ENCODE measurements around the gene ODR4.
"Not testable (repeated sequence)": the region's sequence is repeated elsewhere in the genome, so short reads cannot be mapped to it uniquely, and the experiment has no call there.

The ODR4 gene

GRCh38 chr1:186340772-186341171 is 34.9 kb upstream of the ODR4 start:
- no peak for TF ChIP-seq CTCF (IDR thresholded peaks at IDR 0.05)
- intact Hi-C loops (cut with DNase I; ENCODE audit: low total_unique reads) = no loop called here
- Histone ChIP-seq H3K4me1 (no peaks in the 10 kb centered on the region), H3K27ac (no peak overlapping the region), H3K9me3 (no peaks in the 10 kb centered on the region), H3K4me3 (no peak overlapping the region), H3K27me3 (no peaks in the 10 kb centered on the region), H3K36me3 (peaks cover 93 to 99% (median 96%) of the 10 kb centered on the region in 3 donors)
- no peak for DNase-seq

DNA sequence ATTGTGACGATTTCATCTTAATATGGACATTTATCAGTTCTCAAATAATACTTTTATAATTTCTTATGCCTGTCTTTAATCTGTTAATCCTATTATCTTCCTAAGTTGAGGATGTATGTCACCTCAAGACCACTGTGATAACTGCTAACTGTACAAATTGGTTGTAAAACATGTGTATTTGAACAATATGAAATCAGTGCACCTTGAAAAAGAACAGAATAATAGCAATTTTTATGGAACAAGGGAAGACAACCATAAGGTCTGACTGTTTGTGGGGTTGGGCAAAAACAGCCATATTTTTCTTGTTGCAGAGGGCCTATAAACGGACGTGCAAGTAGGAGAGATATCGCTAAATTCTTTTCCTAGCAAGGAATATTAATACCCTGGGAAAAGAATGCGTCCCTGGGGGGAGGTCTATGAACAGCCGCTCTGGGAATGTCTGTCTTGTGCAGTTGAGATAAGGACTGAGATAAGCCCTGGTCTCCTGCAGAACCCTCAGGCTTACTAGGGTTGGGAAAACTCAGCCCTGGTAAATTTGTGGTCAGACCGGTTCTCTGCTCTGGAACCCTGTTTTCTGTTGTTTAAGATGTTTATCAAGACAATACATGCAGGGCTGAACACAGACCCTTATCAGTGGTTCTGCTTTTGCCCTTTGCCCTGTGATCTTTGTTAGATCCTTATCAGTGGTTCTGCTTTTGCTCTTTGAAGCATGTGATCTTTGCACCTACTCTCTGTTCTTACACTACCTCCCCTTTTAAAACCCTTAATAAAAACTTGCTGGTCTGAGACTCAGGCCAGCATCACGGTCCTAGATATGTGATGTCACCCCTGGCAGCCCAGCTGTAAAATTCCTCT is 27.6 kb upstream of the ODR4 start:
- H3K27me3 ChIP-seq; H3K4me1 ChIP-seq; H3K9me3 ChIP-seq; H3K27ac ChIP-seq; DNase-seq; intact Hi-C loops (cut with DNase I; ENCODE audit: low total_unique reads); H3K4me3 ChIP-seq: not testable (repeated sequence)
- H3K36me3 ChIP-seq = peaks cover 91 to 100% (median 91%) of the 10 kb centered on the region in 3 donors

DNA sequence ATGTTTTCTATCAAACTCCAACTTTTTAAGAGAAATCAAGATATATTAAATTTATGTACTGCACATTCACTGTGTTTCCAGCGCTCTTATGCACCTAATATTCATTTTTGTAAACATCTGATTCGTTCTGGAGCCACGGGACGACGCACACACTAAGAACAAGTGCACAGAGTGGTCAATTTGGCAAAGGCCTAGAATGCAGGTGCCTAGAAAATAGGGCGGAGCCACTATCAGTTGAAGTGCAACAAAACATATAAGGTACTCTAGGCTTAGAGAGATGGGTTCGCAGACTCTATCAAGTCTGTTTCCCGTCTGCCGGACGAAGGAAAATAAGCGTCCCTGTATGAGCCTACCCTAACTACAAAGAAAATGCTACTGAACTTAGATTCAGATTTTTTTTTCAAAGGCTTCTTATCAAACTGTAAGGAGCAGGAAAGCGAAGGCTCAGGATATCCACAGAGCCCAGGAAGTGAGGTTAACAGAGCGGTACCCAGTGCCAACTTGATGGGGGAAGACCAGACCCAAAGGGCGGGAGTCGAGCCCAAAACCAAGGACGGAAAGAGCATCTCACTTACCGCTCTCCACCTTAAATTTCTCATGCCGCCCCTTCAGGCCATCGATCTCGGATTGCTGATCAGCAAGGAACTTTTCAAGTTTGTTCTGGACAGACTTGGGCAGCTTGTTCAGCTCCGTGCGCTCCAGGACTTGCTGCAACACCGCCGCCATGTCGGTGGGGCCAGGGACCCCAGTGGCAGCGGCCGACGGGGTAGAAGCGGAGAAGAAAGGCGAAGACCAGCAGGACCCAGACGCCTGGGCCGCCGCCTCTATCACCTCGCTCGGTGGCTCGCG is 1.1 kb upstream of the ODR4 start:
- Histone ChIP-seq H3K9me3 (no peaks in the 10 kb centered on the region), H3K27ac (peak overlapping the region; percentile 93 to 95), H3K4me1 (peaks cover 0 to 52% (median 14%) of the 10 kb centered on the region in 4 donors), H3K36me3 (peaks cover 24 to 25% (median 25%) of the 10 kb centered on the region in 3 donors), H3K27me3 (no peaks in the 10 kb centered on the region), H3K4me3 (peak overlapping the region; percentile 82 to 86)
- no peak for TF ChIP-seq CTCF (IDR thresholded peaks at IDR 0.05)
- intact Hi-C loops (cut with DNase I; ENCODE audit: low total_unique reads) = no loop called here
- DNase-seq = no peak

DNA sequence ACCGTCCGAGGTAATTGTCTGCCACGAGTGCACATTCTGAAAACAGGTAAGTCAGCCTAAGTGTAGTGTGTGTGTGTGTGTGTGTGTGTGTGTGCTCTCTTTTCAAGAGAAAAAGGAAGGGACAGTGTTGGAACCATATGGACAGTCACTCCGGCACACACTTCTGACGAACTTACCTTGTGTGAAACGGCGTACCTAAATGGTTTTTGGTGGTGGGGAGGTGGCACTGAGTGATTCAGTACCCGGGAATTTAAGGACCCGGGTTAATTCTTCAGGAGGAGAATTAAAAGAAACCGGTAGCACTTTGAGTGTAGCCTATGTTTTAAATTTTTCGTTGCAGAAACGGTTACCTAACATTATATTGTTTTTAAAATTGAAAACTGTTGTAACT is 286 bp downstream of the ODR4 start:
- no peak for TF ChIP-seq CTCF (IDR thresholded peaks at IDR 0.05)
- no peak for DNase-seq
- H3K4me1 ChIP-seq = peaks cover 0 to 49% (median 14%) of the 10 kb centered on the region in 4 donors
- no peaks in the 10 kb centered on the region for H3K9me3 ChIP-seq
- peak overlapping the region; percentile 93 to 95 for H3K27ac ChIP-seq
- H3K27me3 ChIP-seq = no peaks in the 10 kb centered on the region
- peaks cover 12 to 17% (median 16%) of the 10 kb centered on the region in 3 donors for H3K36me3 ChIP-seq
- H3K4me3 ChIP-seq = peak overlapping the region; percentile 82 to 86
- intact Hi-C loops (cut with DNase I; ENCODE audit: low total_unique reads) = no loop called here

DNA sequence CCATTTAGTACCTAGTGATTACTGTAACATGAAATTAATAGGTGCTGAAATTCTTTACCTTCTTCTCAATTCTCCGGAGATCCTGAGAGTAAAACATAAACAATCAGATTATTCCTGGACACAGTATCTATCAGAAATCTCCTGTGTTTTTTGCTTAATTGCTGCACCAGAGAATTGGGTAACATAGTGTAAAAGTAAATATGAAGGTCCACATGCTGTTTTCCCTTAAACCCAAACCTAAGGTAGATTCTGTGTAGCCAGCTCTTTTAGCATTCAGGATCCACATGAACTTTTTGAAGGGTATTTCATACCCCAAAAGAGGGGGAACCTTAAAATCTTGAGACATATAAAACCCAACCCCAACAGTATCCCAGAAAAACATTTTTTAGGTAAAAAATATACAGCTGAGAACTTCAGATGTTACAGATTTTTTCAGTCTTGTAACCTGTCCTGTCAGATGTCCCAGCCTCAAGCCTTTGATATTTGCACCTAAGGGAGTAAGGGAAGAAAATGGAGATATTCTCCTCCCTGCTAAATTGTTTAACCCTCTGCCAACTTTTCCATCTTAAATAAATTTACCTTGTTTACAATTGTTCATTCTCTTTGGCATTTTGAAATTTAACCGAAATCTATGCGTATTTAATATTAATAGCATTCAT is 11.2 kb downstream of the ODR4 start:
- Histone ChIP-seq H3K9me3 (no peaks in the 10 kb centered on the region), H3K4me1 (no peaks in the 10 kb centered on the region), H3K36me3 (peaks cover 41 to 52% (median 43%) of the 10 kb centered on the region in 3 donors), H3K27ac (no peak overlapping the region), H3K27me3 (no peaks in the 10 kb centered on the region), H3K4me3 (no peak overlapping the region)
- no peak for TF ChIP-seq CTCF (IDR thresholded peaks at IDR 0.05)
- DNase-seq = no peak
- intact Hi-C loops (cut with DNase I; ENCODE audit: low total_unique reads) = no loop called here
